ENCODE measurements around the gene C11orf86. TPM values are rescaled to one million over a fixed set of nuclear protein-coding genes. Genes with fewer than 3 reads are reported as not detected.

Gene C11orf86
- total and polyA plus RNA-seq, 2 of the 8 experiments (the other 6 are each of a cell fraction or from before 2014, with no cell fraction given): 0.91 to 0.97 TPM

DNA sequence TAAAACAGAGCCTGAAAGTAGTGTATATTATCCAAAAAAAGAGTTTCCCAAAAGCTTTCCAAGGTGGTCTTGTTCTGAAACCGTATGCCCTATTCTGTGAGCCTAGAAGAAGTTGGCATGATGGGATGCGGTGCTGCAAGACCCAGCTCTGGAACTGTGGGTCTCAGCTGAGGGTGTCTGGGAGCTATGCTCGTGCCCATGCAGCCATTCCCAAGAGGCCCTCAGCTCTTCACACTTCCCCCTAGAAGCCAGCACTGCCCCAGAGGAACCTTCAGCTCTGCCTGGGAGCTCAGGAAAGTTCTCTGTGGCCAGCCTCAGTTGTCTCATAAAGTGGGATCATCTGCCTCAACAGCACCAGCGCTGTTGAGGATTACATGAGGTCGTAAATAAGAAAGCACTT is 41.4 kb downstream of the C11orf86 start (continued):
- TF ChIP-seq, protein P1, sequence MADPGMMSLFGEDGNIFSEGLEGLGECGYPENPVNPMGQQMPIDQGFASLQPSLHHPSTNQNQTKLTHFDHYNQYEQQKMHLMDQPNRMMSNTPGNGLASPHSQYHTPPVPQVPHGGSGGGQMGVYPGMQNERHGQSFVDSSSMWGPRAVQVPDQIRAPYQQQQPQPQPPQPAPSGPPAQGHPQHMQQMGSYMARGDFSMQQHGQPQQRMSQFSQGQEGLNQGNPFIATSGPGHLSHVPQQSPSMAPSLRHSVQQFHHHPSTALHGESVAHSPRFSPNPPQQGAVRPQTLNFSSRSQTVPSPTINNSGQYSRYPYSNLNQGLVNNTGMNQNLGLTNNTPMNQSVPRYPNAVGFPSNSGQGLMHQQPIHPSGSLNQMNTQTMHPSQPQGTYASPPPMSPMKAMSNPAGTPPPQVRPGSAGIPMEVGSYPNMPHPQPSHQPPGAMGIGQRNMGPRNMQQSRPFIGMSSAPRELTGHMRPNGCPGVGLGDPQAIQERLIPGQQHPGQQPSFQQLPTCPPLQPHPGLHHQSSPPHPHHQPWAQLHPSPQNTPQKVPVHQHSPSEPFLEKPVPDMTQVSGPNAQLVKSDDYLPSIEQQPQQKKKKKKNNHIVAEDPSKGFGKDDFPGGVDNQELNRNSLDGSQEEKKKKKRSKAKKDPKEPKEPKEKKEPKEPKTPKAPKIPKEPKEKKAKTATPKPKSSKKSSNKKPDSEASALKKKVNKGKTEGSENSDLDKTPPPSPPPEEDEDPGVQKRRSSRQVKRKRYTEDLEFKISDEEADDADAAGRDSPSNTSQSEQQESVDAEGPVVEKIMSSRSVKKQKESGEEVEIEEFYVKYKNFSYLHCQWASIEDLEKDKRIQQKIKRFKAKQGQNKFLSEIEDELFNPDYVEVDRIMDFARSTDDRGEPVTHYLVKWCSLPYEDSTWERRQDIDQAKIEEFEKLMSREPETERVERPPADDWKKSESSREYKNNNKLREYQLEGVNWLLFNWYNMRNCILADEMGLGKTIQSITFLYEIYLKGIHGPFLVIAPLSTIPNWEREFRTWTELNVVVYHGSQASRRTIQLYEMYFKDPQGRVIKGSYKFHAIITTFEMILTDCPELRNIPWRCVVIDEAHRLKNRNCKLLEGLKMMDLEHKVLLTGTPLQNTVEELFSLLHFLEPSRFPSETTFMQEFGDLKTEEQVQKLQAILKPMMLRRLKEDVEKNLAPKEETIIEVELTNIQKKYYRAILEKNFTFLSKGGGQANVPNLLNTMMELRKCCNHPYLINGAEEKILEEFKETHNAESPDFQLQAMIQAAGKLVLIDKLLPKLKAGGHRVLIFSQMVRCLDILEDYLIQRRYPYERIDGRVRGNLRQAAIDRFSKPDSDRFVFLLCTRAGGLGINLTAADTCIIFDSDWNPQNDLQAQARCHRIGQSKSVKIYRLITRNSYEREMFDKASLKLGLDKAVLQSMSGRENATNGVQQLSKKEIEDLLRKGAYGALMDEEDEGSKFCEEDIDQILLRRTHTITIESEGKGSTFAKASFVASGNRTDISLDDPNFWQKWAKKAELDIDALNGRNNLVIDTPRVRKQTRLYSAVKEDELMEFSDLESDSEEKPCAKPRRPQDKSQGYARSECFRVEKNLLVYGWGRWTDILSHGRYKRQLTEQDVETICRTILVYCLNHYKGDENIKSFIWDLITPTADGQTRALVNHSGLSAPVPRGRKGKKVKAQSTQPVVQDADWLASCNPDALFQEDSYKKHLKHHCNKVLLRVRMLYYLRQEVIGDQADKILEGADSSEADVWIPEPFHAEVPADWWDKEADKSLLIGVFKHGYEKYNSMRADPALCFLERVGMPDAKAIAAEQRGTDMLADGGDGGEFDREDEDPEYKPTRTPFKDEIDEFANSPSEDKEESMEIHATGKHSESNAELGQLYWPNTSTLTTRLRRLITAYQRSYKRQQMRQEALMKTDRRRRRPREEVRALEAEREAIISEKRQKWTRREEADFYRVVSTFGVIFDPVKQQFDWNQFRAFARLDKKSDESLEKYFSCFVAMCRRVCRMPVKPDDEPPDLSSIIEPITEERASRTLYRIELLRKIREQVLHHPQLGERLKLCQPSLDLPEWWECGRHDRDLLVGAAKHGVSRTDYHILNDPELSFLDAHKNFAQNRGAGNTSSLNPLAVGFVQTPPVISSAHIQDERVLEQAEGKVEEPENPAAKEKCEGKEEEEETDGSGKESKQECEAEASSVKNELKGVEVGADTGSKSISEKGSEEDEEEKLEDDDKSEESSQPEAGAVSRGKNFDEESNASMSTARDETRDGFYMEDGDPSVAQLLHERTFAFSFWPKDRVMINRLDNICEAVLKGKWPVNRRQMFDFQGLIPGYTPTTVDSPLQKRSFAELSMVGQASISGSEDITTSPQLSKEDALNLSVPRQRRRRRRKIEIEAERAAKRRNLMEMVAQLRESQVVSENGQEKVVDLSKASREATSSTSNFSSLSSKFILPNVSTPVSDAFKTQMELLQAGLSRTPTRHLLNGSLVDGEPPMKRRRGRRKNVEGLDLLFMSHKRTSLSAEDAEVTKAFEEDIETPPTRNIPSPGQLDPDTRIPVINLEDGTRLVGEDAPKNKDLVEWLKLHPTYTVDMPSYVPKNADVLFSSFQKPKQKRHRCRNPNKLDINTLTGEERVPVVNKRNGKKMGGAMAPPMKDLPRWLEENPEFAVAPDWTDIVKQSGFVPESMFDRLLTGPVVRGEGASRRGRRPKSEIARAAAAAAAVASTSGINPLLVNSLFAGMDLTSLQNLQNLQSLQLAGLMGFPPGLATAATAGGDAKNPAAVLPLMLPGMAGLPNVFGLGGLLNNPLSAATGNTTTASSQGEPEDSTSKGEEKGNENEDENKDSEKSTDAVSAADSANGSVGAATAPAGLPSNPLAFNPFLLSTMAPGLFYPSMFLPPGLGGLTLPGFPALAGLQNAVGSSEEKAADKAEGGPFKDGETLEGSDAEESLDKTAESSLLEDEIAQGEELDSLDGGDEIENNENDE (IDR thresholded peaks at IDR 0.05; ENCODE audit: insufficient replicate concordance, low read length): no peak
- TF ChIP-seq EP300 (IDR thresholded peaks at IDR 0.05; ENCODE audit: borderline replicate concordance in 1 of 2, low read depth in 2 of 2, low read length in 2 of 2) (no peak), ASH2L (IDR thresholded peaks at IDR 0.05; ENCODE audit: low read length) (no peak), CREB1 (IDR thresholded peaks at IDR 0.05) (no peak), RNF2 (IDR thresholded peaks at IDR 0.05; ENCODE audit: borderline replicate concordance, low read depth, low read length, missing control alignments, poor library complexity, severe bottlenecking) (no peak), GABPA (IDR thresholded peaks at IDR 0.05; ENCODE audit: borderline replicate concordance, insufficient read depth, low read length) (no peak), SIRT6 (IDR thresholded peaks at IDR 0.05; ENCODE audit: low read length) (no peak), RXRA (IDR thresholded peaks at IDR 0.05; ENCODE audit: insufficient read depth, low read depth, low read length) (no peak), TAF7 (optimal IDR thresholded peaks at IDR 0.05; ENCODE audit: borderline replicate concordance, low read depth, low read length) (no peak), SUZ12 (IDR thresholded peaks at IDR 0.05; ENCODE audit: low read length) (no peak), JUN (IDR thresholded peaks at IDR 0.05; ENCODE audit: low read depth, low read length) (no peak), SP1 (IDR thresholded peaks at IDR 0.05; ENCODE audit: low read depth, low read length) (no peak)
